IPS-20b (cell line): ENCODE data around the gene PHYHD1.
"Not testable (repeated sequence)": the region's sequence is repeated elsewhere in the genome, so short reads cannot be mapped to it uniquely, and the experiment has no call there.

Experiments used
- H3K27ac ChIP-seq: one replicate; pipeline ENCODE4 v1.5.1; 2013; ENCODE audit warnings: low read length
- H3K27me3 ChIP-seq: 2 replicates; pipeline ENCODE4 v1.6.1; 2013; ENCODE audit warnings: mild to moderate bottlenecking, low read length, inconsistent platforms; ENCODE audit not compliant: insufficient read depth
- H3K36me3 ChIP-seq: 2 replicates; pipeline ENCODE4 v1.6.1; 2013; ENCODE audit warnings: low read depth, mild to moderate bottlenecking, inconsistent platforms, low read length, moderate library complexity; ENCODE audit not compliant: insufficient read depth
- H3K4me1 ChIP-seq: 2 replicates; pipeline ENCODE4 v1.6.1; 2013; ENCODE audit warnings: mild to moderate bottlenecking, control low read depth, inconsistent platforms, low read length, moderate library complexity; ENCODE audit not compliant: insufficient read depth
- H3K4me3 ChIP-seq: 2 replicates; pipeline ENCODE4 v1.5.1; 2013; ENCODE audit warnings: mild to moderate bottlenecking, low read length, inconsistent platforms
- H3K9ac ChIP-seq: 2 replicates; pipeline ENCODE4 v1.6.1; 2013; ENCODE audit warnings: low read depth, mild to moderate bottlenecking, inconsistent platforms, low read length, moderate library complexity
- H3K9me3 ChIP-seq: 2 replicates; pipeline ENCODE4 v1.6.1; 2013; ENCODE audit warnings: mild to moderate bottlenecking, low read depth, low read length, inconsistent platforms; ENCODE audit not compliant: insufficient read depth

PHYHD1 gene

DNA sequence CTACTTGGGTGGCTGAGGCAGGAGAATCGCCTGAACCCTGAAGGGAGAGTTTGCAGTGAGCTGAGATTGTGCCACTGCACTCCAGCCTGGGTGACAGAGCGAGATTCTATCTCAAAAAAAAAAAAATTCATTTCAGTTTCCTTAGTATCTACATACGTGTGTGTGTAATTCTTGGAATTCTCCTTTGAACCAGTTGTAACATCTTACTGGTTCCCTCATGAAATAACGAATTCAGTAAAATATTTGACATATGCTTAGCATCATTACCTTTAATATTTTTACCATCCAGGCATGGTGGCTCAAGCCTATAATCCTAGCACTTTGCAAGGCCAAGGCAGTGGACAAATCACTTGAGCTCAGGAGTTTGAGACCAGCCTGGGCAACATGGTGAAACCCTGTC, 8.8 kb downstream of the PHYHD1 start:
- H3K27me3 ChIP-seq: no peaks in the 10 kb centered on the region
- 0 out of 2 replicates have a peak, but pooled peaks cover 3% of the 10 kb centered on the region for H3K4me1 ChIP-seq
- H3K9me3 ChIP-seq: no peaks in the 10 kb centered on the region
- H3K36me3 ChIP-seq: no peaks in the 10 kb centered on the region
- H3K27ac ChIP-seq: no peak overlapping the region
- H3K4me3 ChIP-seq: no peak overlapping the region
- no peak overlapping the region for H3K9ac ChIP-seq

DNA sequence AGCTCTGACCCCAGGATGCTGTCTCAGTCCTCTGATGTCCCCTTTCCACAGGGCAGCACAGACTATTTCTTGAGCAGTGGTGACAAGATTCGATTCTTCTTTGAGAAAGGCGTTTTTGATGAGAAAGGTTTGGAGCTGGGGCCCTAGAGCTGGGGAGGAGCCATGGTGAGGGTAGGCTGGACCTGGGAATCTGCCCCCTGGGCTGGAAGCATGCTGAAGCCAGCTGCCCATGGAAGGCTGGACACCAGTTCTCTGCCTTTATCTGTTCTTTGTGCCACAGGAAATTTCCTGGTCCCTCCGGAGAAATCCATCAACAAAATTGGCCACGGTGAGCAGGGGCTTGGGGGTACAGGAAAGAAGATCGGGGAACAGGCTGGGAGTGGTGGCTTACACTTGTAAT, 12.9 kb downstream of the PHYHD1 start:
- no peaks in the 10 kb centered on the region for H3K36me3 ChIP-seq
- no peaks in the 10 kb centered on the region for H3K27me3 ChIP-seq
- H3K4me3 ChIP-seq: no peak overlapping the region
- no peaks in the 10 kb centered on the region for H3K9me3 ChIP-seq
- no peak overlapping the region for H3K9ac ChIP-seq
- no peak overlapping the region for H3K27ac ChIP-seq
- no peaks in the 10 kb centered on the region for H3K4me1 ChIP-seq

DNA sequence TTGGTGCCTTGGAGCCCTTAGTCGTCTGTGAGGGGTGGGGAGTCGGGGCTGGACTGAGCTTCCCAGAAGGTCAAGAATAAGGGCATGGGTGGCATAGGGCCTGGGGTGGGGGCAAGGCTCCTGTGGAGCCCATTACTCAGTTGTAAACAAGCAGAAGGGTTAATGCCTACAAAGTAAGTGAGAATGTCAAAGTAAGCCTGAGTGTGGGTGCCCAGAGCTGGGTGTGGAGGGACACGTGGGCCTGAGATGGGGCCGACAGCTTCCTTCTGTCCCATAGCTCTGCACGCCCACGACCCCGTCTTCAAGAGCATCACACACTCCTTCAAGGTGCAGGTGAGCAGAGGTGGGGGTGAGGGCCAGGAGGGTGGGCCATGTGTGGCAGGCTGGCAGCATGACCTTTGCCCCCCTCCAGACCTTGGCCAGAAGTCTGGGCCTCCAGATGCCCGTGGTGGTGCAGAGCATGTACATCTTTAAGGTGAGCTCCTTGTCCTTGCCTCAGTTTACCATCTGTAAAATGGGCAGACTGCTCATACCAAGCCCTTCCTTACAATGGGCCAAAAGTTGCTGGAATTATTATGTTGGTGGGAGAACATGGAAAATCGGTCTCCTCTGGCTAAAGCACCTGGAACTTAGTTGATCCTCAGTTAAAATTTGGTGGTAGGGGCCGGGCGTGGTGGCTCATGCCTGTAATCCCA, 15.5 kb downstream of the PHYHD1 start:
- H3K9me3 ChIP-seq: no peaks in the 10 kb centered on the region

DNA sequence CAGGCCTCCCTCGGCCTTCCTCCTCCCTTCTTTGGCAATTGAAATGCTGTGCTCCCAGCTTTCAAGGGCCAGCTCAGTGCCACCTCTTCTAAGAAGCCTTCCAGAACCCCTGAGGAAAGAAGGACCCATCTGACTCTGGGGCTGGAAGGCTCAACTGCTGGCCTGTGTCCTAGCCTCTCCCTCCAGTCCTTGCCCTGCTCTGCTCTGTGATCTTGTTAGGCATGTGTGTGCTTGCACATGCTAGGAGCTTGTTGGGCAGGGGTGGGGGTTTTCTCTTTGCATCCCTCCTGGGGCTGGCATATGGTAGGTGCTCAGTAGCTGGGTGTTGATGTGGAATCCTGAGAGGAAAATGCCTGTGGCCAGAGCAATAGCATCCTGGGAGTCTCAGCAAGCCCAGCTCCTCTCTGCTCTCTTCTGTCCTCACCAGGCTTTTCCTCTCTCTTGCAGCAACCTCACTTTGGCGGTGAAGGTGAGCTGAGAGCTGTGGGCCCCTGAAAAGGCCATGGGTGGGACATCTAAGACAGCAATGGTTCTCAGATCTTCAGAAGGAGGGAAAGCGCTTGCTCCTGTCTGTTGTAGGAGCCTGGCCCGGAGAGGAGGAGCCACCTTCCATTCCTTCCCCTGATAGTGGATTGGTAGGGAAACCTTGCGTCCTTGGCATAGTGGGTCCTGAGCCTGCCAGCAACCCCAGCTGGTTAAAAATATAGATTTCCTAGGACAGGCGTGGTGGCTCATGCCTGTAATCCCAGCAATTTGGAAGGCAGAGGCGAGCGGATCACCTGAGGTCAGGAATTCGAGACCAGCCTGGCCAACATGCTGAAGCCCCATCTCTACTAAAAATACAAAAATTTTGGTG, 16.8 kb downstream of the PHYHD1 start:
- Histone ChIP-seq H3K4me1 (no peaks in the 10 kb centered on the region), H3K36me3 (no peaks in the 10 kb centered on the region), H3K4me3 (no peak overlapping the region)

More for the DNA sequence above, 15.5 kb downstream of the PHYHD1 start:
- Histone ChIP-seq H3K9ac (no peak overlapping the region), H3K27me3 (no peaks in the 10 kb centered on the region), H3K4me3 (no peak overlapping the region), H3K4me1 (no peaks in the 10 kb centered on the region), H3K27ac (no peak overlapping the region), H3K36me3 (no peaks in the 10 kb centered on the region)

DNA sequence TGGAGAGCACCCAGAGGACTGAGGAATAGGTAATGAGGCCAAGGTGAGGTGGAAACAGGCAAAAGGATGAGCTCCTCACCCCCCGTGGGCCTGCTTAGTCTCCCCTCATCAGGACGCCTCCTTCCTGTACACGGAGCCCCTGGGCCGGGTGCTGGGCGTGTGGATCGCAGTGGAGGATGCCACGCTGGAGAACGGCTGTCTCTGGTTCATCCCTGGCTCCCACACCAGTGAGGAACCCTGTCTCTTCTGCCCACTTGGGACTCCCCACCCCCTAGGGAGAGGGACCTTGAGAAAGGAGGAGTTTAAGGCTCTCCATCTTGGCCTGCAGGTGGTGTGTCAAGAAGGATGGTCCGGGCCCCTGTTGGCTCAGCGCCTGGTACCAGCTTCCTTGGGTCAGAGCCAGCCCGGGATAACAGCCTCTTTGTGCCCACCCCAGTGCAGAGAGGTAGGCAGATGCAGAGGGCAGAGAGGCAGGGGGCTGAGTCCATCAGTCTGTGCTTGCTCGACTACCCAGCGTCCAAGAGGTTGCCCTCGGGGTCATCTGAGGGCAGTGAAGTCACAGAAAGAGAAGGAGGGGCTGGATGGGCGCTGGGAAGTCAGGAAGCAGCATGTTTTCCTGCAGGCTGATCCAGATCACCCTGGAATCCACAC, 19.6 kb downstream of the PHYHD1 start:
- Histone ChIP-seq H3K4me1 (no peaks in the 10 kb centered on the region), H3K27me3 (no peaks in the 10 kb centered on the region), H3K27ac (no peak overlapping the region), H3K9ac (no peak overlapping the region), H3K4me3 (no peak overlapping the region), H3K36me3 (peaks cover under 1% of the 10 kb centered on the region; the same call in 1 of the 2 replicates), H3K9me3 (no peaks in the 10 kb centered on the region)

More for the DNA sequence above, 16.8 kb downstream of the PHYHD1 start:
- no peak overlapping the region for H3K9ac ChIP-seq
- H3K27me3 ChIP-seq: no peaks in the 10 kb centered on the region
- H3K9me3 ChIP-seq: no peaks in the 10 kb centered on the region
- no peak overlapping the region for H3K27ac ChIP-seq

DNA sequence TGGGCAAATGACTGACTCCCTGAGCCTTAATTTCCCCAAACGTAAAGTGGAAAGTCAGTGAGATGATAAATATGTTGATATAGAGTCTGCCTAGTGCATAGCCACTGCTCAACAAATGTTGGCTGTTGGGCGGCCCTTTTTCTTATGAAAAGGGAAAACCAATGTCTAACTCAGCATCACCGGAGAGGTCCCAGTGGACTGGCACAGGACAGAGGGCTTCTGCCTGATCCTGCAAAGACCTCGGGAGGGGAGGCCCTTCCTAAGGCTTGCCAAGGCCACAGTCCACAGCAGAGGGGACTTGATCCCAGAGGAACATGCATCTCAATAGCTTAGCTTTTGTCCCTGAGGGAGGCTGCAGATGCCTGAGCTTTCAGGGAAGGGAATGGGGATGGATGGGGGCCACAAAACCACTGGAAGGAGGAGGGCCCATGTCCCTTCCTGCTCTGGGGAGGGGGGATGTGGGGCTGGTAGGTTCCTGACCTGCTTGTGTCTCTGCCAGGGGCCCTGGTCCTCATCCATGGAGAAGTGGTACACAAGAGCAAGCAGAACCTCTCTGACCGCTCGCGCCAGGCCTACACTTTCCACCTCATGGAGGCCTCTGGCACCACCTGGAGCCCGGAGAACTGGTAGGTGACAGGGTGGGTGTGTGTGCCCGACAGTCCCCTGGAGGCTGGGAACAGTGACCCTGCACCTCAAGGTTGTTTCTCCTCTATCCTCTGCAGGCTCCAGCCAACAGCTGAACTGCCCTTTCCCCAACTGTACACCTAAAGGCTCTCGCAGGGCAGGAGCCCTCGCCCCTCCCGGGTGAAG, 20.4 kb downstream of the PHYHD1 start:
- H3K9me3 ChIP-seq: no peaks in the 10 kb centered on the region
- no peaks in the 10 kb centered on the region for H3K4me1 ChIP-seq
- no peak overlapping the region for H3K27ac ChIP-seq
- H3K36me3 ChIP-seq: peaks cover 7% of the 10 kb centered on the region; the same call in 1 of the 2 replicates
- no peak overlapping the region for H3K4me3 ChIP-seq
- no peaks in the 10 kb centered on the region for H3K27me3 ChIP-seq
- H3K9ac ChIP-seq: no peak overlapping the region

DNA sequence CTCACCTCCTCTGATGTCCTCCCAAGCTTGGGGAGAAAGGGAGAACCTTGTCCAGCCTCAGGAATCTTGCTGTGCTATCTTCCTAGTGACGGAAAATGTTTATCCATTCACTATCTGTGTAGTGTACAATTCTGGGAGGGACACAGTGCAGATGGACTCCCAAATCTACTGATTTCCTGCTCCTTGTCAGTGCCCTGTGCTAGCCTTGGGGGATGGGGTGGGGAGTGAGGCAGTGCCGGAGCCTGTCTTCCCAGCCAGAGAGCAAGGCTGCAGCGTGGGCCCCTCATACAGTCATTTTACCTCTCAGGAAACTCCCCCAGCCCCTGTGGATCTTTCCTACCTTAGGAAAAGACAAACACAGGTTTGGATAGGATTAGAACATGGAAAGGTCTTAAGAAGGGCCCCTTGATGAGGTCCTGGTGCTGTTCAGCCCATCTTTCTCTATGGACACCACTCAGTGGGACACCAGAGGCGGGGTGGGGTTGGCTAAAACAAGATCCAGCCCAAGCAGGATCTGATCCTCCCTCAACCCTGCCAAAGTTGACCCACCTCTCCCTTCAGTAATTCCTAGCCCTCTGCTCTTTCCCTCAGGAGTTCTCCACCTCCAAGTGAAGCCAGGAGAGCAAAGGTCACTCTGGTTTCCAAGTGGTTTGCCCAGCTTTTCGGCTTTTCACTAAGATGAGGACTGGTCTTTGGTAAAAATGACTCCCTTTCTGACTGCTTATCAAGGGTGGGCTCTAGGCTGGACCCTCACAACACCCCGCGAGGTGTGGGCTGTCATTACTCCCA, 23.2 kb downstream of the PHYHD1 start:
- Histone ChIP-seq H3K9me3 (no peaks in the 10 kb centered on the region), H3K4me1 (peaks cover 6% of the 10 kb centered on the region), H3K27me3 (no peaks in the 10 kb centered on the region), H3K4me3 (no peak overlapping the region), H3K9ac (no peak overlapping the region), H3K36me3 (peaks cover 8% of the 10 kb centered on the region; the same call in 1 of the 2 replicates), H3K27ac (no peak overlapping the region)

DNA sequence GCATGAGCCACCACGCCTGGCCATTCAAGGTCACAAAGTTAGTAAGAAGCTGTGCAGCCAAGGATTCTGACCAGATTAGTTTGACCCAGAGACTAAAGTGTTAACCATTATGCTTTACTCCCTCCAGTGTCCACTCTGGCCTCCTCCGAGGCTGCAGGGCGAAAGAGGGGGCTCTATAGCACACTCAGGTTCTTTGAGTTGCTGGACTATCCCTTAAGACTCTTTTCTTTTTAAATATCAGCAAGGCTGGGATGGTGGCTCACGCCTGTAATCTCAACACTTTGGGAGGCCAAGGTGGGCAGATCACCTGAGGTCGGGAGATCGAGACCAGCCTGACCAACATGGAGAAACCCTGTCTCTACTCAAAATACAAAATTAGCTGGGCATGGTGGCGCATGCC, 24.2 kb downstream of the PHYHD1 start:
- H3K36me3 ChIP-seq: peaks cover 16% of the 10 kb centered on the region; the same call in 1 of the 2 replicates
- H3K27me3 ChIP-seq, H3K27ac ChIP-seq, H3K4me1 ChIP-seq, H3K9me3 ChIP-seq, H3K4me3 ChIP-seq, H3K9ac ChIP-seq: not testable (repeated sequence)

DNA sequence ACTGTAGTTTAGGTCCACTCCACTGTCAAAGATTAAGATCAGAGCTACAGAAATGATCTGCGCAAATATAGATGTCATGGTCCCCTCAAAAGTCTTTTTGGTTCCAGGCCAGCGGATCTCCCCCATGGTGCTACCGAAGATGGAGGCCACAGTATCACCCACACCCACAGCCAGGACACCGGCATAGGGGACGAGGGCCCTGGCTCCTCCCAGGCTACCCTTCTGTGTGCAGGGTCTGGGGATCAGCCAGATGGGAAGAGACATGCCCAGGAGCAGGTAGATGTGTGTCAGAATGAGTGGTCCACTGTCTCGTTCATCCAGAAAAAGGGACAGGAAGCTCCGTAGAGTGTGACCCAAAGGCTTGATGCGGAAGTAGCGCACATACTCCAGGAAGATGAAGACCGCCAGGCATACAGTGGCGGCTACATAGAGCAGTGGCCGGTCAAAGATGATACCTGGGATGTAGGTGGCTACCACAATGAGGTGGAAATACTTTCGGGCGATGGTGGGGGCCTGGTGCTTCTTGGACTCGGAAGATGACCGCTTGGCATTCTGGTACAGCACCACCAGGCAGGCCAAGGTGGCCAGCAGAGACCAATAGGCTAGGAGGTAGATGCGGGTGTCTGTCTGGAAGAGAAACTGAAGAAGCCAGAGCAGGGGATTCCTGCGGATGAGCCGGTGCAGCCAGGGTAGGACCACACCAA, 25.2 kb downstream of the PHYHD1 start:
- Histone ChIP-seq H3K9ac (no peak overlapping the region), H3K36me3 (peaks cover 25% of the 10 kb centered on the region; the same call in 1 of the 2 replicates), H3K4me3 (peak overlapping the region; percentile 89), H3K27ac (no peak overlapping the region), H3K27me3 (no peaks in the 10 kb centered on the region), H3K4me1 (peaks cover 6% of the 10 kb centered on the region), H3K9me3 (no peaks in the 10 kb centered on the region)

DNA sequence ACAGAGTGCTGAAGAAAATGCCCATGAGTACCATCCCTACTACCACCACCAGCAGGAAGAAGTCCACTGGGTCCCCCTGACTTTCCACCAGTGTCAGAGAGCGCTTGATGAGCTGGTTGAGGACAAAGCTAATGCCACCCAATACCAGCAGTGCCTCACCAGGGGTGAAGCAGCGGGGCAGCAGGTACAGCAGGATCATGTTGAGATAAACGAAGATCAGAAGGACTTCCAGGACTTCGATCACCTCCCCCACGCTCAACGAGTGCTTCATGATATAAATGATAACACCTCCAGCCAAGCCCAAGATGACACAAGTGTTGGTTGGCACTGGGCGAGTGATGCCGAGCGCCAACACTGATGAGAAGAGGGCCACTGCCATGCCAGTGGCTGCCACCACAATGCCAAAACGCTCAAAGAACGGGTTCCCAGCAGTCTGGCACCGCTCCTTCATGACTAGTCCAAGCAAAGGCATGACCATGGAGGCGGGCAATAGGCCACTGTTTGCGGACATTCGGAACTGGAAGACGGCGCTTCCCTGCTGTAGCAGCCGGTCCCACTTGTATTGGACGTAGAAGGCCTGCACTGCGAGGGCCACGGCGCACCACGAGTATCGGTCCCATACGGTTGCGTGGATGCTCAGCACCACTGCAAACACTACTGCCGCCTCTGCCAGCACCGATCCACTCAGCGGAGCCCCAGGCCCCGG, 25.9 kb downstream of the PHYHD1 start:
- Histone ChIP-seq H3K4me1 (peaks cover 6% of the 10 kb centered on the region), H3K36me3 (peaks cover 32% of the 10 kb centered on the region; the same call in 1 of the 2 replicates), H3K9ac (peak overlapping the region; percentile 88), H3K27ac (peak overlapping the region; percentile 59), H3K4me3 (peak overlapping the region; percentile 89), H3K27me3 (no peaks in the 10 kb centered on the region), H3K9me3 (no peaks in the 10 kb centered on the region)
